ENCODE results near the gene MED27. TPM values are rescaled to one million over a fixed set of nuclear protein-coding genes. Genes with fewer than 3 reads are reported as not detected.
A peak's percentile ranks its signal among the peaks of the same experiment; 100 is the strongest.

The MED27 gene
- total RNA-seq, 4 donors from 2014 or later = 4.1 to 6.3 (median 5.7) TPM

- Histone ChIP-seq H3K4me3 (no peak overlapping the region), H3K4me1 (no peaks in the 10 kb centered on the region), H3K36me3 (no peaks in the 10 kb centered on the region), H3K27ac (peak overlapping the region; percentile 11 to 72 (median 30)), H3K9me3 (peaks cover 0 to 9% (median 0%) of the 10 kb centered on the region in 4 donors), H3K27me3 (no peaks in the 10 kb centered on the region)
- no peak for DNase-seq
- TF ChIP-seq, protein P1, sequence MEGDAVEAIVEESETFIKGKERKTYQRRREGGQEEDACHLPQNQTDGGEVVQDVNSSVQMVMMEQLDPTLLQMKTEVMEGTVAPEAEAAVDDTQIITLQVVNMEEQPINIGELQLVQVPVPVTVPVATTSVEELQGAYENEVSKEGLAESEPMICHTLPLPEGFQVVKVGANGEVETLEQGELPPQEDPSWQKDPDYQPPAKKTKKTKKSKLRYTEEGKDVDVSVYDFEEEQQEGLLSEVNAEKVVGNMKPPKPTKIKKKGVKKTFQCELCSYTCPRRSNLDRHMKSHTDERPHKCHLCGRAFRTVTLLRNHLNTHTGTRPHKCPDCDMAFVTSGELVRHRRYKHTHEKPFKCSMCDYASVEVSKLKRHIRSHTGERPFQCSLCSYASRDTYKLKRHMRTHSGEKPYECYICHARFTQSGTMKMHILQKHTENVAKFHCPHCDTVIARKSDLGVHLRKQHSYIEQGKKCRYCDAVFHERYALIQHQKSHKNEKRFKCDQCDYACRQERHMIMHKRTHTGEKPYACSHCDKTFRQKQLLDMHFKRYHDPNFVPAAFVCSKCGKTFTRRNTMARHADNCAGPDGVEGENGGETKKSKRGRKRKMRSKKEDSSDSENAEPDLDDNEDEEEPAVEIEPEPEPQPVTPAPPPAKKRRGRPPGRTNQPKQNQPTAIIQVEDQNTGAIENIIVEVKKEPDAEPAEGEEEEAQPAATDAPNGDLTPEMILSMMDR (IDR thresholded peaks at IDR 0.05) = no peak
- TF ChIP-seq POLR2A (IDR thresholded peaks at IDR 0.05) = no peak
Observed at GRCh38 chr9:131838530-131839280, 241.0 kb downstream of the MED27 start.

GRCh38 chr9:131837836-131838235, 241.8 kb downstream of the MED27 start:
- Histone ChIP-seq H3K27ac (no peak overlapping the region), H3K9me3 (peaks cover 0 to 14% (median 0%) of the 10 kb centered on the region in 4 donors), H3K27me3 (no peaks in the 10 kb centered on the region), H3K4me1 (no peaks in the 10 kb centered on the region), H3K36me3 (no peaks in the 10 kb centered on the region), H3K4me3 (no peak overlapping the region)
- no peak for DNase-seq
- TF ChIP-seq, protein P1 (IDR thresholded peaks at IDR 0.05) = no peak
- no peak for TF ChIP-seq POLR2A (IDR thresholded peaks at IDR 0.05)

DNA sequence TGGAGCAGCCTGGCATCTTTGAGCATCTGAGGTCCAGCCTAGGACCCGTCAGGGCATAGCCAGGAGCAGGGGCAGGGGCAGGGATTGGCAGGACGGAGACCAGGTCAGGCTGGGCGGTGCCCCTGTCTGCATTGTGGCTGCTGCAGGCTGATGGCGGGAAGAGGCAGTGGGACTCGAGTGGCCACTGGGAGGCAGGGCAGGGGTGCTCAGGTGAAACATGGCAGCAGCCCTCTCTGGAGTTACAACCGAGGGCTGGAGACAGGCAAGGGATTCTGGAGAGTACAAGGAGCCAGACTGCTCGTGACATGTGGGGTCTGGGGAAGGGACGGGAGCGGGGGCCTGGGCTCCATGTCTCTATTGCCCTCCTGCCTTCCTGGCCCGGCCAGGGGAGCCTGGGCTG, 242.4 kb downstream of the MED27 start:
- Histone ChIP-seq H3K4me3 (no peak overlapping the region), H3K36me3 (no peaks in the 10 kb centered on the region), H3K9me3 (peaks cover 0 to 14% (median 0%) of the 10 kb centered on the region in 4 donors), H3K4me1 (no peaks in the 10 kb centered on the region), H3K27me3 (no peaks in the 10 kb centered on the region), H3K27ac (no peak overlapping the region)
- TF ChIP-seq, protein P1 (IDR thresholded peaks at IDR 0.05) = no peak
- TF ChIP-seq POLR2A (IDR thresholded peaks at IDR 0.05) = no peak
- no peak for DNase-seq

GRCh38 chr9:131836607-131837315, 242.9 kb downstream of the MED27 start:
- Histone ChIP-seq H3K27me3 (no peaks in the 10 kb centered on the region), H3K27ac (no peak overlapping the region)

GRCh38 chr9:131836021-131836420, 243.6 kb downstream of the MED27 start:
- TF ChIP-seq, protein P1 (IDR thresholded peaks at IDR 0.05) = no peak
- no peak for TF ChIP-seq POLR2A (IDR thresholded peaks at IDR 0.05)
- Histone ChIP-seq H3K4me3 (no peak overlapping the region), H3K27ac (no peak overlapping the region), H3K36me3 (no peaks in the 10 kb centered on the region), H3K27me3 (no peaks in the 10 kb centered on the region), H3K9me3 (peaks cover 0 to 14% (median 0%) of the 10 kb centered on the region in 4 donors), H3K4me1 (no peaks in the 10 kb centered on the region)
- DNase-seq = no peak

More at GRCh38 chr9:131836607-131837315, 242.9 kb downstream of the MED27 start:
- H3K4me1 ChIP-seq = no peaks in the 10 kb centered on the region
- H3K9me3 ChIP-seq = peaks cover 0 to 14% (median 0%) of the 10 kb centered on the region in 4 donors
- no peaks in the 10 kb centered on the region for H3K36me3 ChIP-seq
- no peak for DNase-seq
- TF ChIP-seq, protein P1 (IDR thresholded peaks at IDR 0.05) = no peak
- TF ChIP-seq POLR2A (IDR thresholded peaks at IDR 0.05) = no peak
- H3K4me3 ChIP-seq = no peak overlapping the region
